DMS53 (cell line): ENCODE results near the gene RCAN2.
A peak's percentile ranks its signal among the peaks of the same experiment; 100 is the strongest.

ENCODE experiments used
- DNase-seq: peaks from one replicate; lab custom pipeline; 2025; lab: John Stamatoyannopoulos, UW

RCAN2 gene

DNA sequence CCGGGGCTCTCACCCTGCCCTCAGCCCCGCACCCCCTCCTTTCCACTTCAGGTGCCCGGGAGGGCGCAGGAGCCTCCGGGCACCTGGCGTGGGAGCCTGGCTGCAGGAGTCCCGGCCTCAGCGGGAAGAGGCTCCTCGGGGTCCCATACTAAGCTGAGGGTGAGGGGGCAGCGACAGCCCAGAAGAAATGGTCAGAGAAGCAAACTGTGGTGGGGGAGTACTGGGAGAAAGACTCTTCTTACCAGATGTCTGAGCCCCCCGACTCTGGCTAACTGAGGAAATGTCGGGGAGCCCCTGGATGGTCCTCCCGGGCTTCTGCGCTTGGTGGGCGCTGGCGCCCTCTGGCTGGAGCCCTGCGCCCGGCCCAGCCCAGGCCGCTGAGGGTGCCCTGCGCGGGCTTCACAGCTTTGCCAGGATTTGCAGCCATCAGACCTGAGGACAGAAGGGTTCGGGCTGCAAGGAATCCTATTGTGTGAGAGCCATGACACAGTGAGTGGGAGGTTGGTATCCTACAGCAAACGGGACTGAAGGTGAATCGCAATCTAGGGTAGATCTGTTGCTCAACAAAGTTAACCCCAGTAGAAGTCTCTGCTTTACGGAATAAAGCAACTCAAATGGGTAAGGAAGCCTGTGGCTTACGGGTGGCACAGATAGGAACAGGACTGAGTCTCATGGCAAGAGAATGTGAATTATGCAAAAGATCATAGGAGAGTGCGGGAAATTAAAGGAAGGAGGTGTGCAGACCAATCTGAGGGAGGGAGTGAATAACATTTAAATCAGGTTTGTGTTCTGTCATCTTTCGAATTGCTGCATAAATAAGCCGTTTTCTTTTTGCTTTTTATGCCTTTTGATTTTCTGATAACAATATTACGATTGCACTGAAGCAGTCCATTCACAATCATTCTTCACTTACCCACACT lies 639 bp upstream of the RCAN2 start:
- peak; percentile 80 for DNase-seq

DNA sequence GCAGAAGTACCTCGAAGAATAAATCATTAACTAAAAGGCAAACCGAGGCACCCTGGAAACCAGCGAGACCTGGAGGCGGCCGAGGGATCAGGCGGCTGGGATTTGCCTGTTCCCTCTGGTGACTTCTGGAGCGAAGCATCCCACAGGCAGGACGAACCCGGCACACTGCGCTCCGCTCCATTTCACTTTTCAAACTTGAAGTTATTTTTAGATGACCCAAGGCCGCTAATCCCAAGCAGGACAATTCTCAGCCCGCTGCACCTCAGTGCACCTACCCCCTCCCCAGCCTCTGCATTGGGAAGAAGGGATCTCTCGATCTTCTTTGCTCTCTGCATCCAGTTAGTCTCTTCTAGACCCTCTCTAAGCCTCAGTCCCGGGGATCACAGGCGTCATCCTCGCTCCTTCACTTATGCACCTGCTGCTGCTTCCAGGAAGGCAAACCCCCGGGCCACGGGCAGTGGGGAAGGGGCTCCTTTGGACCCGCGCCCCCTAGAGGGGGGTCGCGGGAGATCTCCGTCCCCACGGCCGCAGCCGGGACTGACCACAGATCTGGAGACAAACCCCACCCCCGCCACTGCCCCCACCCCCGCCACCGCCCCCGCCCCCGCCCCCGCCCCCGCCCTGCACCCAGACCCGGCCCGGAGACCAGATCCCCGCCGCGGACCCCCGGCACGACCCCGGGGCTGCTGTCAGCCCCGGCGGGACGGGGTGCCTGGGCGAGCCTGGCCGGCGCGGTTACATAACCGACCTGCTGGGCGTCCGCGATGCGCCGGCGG lies 636 bp downstream of the RCAN2 start:
- peak; percentile 65 for DNase-seq

DNA sequence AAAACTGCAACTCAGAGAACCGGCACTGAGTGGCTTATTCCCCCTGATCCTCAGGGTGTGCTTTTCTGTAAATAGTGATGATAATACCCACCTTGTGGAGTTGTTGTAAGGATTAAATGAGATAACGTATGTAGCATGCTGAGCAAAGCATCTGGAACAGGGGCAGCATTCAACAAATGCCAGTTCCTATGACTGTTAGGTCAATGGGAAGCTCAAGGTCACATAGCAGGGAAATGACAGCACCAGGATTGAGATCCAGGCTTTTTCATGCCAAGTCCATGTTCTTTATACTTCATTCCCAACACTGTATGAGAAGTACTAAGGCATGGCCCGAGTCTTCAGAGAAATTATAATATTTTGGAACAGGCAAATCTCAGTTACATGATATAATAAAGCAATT lies 5.1 kb downstream of the RCAN2 start:
- DNase-seq: no peak

- no peak for DNase-seq
These were observed 7.0 kb downstream of the RCAN2 start for GRCh38 chr6:46484081-46484820.

DNA sequence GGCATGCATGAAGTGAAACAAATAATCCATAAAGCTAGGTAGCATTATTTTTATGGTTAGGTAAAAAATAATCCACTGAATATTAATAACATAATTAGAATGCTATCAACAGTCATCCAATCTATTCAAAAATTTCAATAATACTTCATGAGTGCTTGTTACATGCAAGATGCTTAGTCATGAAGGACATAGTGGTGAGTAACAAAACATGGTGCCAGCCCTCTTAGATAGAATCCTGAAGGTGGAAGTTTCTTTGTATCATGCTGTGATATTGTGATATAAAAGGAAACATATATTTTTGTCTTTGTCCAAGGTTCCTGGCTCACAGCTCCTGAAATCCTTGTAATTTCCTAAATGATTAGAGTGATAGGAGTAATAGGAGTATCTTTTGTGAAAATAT lies 14.9 kb downstream of the RCAN2 start:
- no peak for DNase-seq

- DNase-seq: no peak
These were observed 17.4 kb downstream of the RCAN2 start for GRCh38 chr6:46473881-46474280.

DNA sequence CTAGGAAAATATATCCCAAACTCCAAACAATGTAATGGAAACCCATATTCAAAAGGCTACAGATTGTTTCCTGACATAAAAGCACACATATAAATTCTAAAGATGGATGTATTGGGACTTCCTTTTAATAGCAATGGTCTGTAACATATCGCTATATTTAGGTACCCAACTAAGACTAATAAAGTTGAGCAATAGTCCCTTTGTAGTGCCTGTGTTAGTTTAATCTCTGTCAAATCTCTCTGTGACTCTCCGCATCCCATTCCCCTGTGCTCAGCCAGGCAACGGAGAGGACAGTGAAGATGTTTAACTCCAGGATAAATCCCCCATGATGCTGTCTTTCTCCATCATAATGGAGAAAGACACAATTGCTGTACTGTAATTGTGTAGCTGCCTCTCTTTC lies 19.0 kb downstream of the RCAN2 start:
- no peak for DNase-seq

DNA sequence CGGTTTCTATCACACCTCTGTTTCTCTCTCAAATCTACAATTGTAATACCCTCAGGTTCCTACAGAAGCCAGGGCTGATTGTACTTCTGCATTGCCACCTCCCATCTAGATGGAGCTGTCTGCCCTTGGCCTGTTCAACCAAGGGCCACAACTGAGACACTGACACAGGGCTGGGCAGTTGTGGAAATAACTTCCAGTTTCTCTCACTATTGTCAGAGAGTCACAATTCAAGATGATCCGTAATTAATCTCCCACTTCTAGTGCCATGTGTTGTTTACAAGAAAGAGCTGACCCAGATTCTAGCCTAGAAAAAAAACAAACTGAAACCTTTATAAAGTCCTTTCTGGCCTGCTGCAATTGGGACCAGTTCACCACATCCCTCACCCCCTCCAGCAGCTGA lies 22.2 kb downstream of the RCAN2 start:
- DNase-seq: no peak

GRCh38 chr6:46468403-46469010 lies 22.7 kb downstream of the RCAN2 start:
- no peak for DNase-seq

DNA sequence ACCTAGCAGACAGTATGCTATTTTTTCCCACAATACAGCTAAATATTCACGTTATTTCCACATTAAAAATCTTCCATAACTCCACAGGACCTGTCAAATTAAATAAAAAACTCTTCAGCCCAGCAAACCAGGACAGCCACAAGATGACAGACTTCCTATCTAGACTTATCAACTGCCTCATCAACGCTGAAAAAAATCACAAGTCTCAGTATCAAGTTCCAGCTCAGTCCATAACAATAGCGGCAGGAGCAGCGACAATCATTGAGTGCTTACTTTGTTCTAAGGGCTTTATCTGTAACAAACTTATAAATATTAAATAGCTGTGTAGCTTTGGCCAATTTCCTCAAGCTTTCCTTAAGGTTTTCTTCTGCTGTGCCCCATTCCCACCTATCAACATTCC lies 24.7 kb downstream of the RCAN2 start:
- DNase-seq: no peak

DNA sequence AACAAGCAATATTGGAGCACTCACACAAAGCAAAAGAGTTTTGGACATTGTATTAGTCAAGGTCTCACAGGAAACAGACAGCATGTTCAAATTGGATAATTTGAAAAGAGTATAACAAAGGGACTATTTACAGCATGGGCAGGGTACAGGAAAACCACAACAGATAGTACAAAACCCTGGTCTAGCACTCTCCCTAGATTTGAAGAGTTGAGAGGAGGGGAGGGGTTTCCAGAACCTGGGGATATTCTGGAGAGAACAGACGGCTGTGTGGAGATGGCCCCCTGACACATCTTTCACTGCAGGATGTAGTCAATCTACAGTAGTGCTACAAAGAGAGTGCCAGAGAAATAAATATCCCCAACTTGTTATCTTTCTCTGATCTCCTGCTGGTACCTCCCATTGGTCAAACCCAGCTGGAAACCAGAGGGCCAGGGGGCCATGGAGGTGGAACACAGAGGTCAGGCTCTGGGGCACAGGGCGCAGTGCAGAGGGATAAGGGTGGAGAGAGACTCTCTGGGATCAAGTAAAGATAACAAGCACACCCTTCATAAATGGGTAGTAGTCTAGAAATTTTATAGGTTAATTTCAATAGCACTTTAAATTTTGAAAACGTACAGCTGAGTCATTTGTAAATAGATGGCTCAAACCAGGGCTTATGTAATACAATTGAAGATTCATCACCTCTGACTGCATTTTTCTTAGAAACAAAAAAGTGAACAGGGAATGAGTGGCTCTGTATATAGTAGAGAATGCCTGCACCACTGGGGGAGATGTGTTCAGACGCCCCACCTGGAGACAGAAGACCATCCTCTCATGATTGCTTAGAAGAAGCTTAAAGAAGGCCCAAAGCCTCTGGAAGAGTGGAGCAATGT lies 25.7 kb downstream of the RCAN2 start:
- DNase-seq: no peak

DNA sequence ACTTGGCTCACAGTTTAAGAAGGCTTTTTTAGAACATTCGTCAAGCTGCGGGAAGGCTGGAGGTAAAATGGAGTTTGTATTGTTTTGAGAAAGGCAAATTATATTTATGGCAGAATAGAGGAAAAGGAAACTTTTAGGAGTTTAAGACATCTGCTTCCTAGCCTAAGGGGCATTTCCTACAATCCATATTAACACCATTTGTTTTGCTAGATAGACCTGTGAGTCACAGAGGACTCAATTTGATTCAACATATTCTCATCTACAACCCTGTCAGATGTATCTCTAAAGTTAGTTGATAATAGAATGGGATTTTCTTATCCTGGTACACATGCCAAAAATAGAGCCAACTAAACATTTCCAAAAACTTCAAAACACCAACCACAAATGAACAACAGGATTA lies 35.0 kb downstream of the RCAN2 start:
- DNase-seq: no peak

- DNase-seq: no peak
These were observed 36.6 kb downstream of the RCAN2 start for GRCh38 chr6:46454691-46455090.

DNA sequence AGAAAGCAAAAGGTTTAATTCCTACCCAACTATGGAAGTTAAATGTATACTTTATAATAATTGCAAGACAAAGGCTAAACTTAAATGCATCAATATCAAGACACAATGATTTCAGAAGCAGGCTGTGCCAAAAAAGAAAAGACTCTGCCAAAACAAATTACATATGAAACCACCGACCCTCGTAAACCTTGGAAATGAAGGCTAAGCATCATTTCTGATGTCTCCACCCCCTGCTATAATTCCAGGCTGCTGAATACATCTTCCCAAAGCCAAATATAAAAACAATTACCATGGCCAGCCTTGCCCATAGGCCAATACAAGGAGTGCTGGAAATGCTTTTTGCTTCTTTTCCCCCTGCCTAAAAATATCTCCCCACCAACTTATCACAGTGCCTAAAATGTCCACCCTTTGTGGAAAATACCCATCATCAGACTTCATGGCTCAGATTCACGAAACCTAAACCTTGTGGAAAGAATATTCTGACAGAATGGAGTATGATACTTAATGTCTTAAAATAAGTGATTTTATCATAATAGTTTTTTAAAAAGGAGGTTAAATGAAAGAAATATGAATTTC lies 37.4 kb downstream of the RCAN2 start:
- DNase-seq: no peak

GRCh38 chr6:46453216-46453615 lies 38.0 kb downstream of the RCAN2 start:
- DNase-seq: no peak

DNA sequence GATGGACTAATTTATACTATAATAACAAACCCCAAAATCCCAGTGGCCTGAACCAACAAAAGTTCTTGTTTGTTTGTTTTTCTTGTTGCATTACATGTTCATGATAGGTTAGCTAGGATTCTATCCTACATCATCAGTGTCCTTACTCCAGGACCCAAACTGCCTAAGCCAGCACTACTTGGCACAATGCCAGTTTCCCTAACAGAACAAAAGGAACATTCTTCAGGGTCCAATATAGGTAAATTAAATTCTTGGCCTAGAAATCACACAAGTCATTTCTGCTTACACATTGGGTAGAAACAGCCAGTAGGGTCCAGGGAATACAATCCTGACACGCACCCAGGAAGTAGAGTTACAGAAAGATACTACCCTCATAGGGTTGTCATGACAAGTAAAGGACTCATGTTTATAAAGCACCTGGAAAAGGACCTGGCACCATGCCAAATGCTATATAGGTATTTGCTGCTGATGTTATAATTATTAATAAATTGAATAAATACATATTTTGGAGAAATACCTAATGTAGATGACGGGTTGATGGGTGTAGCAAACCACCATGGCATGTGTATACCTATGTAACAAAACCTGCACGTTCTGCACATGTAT lies 38.8 kb downstream of the RCAN2 start:
- DNase-seq: peak; percentile 56

DNA sequence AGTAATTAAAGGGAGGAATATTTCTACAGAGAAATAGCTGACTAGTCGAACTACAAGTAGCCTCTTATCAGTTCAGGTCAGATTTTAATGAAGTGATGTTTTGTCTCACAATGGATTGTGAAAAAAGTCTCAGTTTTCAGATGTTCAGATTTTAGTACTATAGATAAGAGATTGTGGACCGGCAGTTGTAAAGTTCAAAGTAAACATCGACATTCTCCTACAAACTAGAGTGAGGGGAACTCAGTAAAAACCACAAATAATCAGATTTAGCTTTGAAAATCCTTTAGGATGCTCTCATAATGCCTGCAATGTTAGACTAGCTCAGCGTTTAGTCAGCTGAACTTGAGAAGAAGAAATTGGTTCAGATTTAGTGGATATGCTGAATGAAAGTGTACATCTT lies 39.9 kb downstream of the RCAN2 start:
- no peak for DNase-seq

DNA sequence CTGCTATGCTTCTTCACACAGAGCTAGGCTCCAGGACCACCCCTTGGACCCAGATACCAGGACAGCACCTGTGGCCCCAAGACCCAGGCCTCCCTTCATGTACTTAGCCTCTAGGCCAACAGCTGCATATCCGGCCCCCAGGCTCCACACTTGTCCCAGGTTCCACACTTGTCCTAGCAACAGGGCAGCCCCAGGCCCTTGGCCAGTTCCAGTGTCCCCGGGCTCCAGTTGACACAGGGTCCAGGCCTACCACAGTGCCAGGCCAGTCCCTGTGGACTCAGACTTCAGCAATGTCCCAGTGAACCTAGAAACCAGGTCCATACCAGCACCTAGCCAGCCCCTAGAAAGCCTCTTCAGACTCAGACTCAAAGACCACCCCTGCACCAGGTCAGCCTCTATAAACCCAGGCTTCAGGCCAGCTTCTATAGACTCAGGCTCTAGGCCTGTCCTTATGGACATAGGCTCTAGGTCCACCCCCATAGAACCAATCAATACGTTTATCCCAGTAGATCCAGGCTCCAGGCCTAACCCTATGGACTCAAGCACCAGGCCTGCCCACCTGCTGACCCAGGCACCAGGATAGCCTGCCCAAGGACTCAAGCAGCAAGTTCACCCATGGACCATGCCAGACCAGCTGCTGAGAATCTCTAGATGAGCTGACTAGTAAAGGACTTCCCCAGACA lies 46.3 kb downstream of the RCAN2 start:
- DNase-seq: no peak

DNA sequence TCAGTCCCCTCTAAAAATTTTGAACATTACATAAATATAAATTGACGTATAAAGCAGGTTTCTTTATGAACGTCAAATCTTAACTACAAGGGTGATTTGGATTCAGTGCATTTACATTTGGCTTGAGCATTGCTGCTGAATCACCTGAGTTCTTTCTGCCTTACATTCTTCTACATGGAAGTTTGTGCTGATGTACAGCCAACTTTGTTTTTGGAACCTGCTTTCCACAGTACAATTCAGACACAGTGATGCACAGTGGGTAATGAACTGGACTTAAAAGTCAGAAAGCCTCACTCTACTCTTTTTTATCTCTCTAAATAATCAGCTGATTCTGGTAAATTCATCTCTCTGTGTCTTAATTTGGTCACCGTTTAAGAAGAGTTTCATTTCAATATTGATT lies 47.6 kb downstream of the RCAN2 start:
- DNase-seq: no peak

DNA sequence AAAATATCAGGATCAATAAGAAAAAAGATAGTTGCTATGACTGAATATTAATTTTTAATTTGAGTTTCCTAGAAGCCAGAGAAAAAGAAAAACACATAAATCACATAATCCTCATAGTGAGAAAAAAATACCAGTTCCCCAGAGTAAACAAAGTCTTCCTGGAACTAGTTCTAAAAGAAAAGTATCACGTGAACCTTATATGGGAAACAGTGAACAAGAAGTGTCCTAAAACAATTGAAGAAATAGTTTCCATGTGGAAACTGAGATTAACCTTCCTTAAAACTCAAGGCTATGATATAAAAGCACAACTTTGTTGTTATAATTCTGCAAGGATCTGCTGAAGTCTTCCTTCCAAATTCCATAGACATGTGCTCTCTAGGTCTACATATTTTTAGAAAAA lies 50.6 kb downstream of the RCAN2 start:
- DNase-seq: no peak
